GM21526 (cell line): ENCODE data around the gene SPN.
"Not testable (repeated sequence)": the region's sequence is repeated elsewhere in the genome, so short reads cannot be mapped to it uniquely, and the experiment has no call there.

ENCODE experiments used
- ATAC-seq: cut with Tn5 transposase; IDR thresholded peaks from one replicate; pipeline ENCODE4 v1.9.1; 2021; ENCODE audit warnings: moderate library complexity; ENCODE audit not compliant: unreplicated experiment, low FRiP score

The SPN gene

DNA sequence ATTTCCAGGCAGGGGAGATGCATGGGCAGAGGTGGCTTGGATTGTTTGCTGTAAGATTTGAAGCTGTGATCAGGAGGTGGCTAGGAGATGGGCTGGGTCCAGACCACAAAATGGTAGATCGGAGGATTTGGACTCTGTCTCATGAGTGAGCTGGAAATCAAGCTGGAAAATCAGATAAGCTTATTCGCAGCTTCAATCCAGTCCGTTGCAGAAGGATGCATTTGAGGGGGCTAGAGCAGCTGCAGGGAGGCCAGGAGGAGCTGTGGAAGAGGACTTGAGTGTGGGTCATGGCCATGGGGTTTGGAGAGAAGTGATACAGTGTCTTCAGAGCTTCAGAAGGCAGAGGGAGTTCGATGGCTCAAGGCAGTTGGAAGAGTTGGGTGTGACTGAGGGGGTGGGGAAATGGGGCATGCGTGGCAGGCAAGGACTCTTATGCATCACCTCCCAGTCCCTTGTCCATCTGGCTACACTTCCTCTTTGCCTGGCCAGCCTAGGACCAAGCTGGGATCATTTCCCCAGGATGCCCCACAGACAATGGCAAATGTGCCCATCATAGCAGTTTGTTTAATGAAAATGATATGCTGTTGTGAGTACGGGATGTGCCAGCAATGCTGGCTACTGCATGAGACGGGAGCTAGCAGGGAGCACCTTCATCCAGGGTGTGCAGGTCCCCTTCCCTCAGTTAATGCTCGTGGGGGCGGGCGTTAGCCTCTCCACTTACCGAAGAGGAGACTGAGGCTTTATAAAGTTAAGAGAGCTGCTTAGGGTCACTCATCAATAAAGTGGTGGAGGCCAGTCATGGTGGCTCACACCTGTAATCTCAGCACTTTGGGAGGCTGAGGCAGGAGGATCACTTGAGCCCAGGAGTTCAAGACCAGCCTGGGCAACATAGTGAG is 36.5 kb downstream of the SPN start:
- ATAC-seq: no peak

DNA sequence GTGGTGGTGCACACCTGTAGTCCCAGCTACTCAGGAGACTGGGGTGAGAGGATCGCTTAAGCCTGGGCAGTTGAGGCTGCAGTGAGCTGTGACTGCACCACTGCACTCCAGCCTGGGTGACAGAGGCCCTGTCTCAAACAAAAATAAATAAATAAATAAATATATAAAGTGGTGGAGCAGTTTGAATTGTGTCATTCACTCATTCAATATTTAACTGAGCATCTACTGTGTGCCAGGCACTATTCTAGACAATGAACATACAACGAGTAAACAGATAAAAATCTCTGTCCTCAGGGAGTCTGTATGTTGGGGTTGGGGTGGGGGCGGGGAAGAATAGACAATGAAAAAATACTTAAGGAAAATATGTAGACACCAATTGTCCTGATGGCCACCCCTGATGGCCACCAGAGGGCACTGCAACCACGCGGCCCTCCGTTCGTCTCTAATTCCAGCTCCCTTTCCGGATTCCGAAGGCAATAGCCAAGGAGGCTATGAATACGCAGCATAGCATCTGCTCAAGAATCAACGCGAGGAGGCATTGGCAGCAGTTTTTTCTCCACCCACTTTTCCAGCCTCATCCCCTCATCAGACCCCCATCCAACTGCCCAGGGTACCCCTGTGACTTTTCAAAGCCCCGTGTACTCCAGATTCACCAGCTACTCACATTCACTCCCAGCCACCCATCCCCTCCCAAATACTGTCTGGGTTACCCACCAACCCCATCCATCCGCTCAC is 37.4 kb downstream of the SPN start:
- ATAC-seq: no peak

DNA sequence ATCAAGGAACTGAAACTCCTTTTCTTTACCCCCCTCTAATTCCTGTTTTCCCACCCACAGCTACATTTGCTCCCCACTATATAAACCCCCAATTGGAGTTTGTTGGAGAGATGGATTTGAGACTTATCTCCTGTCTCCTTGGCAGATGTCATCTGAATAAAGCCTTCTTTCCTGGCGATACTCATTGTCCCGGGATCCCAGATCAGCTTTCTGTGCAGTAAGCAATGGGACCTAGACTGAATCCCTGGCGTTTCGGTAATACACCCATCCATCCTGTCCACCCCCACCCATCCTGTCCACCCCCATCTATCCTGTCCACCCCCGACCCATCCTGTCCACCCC is 38.1 kb downstream of the SPN start:
- ATAC-seq: no peak

DNA sequence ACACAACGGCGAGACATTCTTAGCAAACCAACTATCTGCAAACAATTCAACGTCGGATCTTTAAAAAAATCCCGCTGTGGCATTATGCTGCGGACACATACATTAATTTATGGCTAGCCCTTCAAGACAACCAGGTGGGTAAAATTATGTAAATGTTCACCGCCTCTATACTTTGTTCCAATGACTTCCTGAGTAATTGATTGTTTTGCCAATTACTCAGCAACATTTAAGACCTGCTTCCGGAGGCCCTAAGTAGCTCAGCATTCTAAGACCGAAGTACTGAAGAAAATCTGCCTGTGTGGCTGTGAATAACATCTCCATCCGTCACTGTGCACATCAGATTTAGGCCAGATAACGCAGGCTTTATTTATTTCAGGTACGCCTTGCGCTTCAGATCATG is 39.2 kb downstream of the SPN start:
- no peak for ATAC-seq

DNA sequence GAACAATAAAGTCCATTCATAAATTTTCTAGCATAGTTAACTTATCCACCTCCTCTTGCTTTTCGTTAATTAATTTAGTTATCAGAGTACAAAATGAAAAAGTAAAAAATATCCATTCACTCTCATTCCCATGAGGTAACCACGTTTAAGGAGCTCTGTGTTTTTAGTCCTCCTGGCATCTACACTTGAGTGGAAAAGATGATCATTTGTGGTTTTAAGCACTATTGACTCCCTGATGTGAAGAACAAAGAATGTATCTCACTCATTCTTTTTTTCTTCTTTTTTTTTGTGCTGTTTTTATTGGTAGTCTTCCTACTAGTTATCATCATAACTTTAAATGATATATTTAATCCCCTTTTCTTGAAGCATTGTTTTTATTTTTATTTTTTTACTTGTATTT is 42.0 kb downstream of the SPN start:
- ATAC-seq: no peak

DNA sequence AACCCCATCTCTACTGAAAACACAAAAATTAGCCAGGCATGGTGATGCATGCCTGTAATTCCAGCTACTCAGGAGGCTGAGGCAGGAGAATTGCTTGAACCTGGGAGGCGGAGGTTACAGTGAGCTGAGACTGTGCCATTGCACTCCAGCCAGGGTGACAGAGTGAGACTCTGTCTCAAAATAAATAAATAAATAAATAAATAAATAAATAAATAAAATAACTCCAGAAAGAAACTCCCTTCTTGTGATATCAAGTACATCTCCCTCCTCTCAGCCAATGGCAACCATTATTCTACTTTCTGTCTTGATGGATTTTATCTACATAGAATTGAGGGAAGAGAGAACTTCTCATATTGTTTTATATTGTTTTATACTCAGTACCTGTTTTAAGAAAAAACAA is 44.1 kb downstream of the SPN start:
- not testable (repeated sequence) for ATAC-seq

DNA sequence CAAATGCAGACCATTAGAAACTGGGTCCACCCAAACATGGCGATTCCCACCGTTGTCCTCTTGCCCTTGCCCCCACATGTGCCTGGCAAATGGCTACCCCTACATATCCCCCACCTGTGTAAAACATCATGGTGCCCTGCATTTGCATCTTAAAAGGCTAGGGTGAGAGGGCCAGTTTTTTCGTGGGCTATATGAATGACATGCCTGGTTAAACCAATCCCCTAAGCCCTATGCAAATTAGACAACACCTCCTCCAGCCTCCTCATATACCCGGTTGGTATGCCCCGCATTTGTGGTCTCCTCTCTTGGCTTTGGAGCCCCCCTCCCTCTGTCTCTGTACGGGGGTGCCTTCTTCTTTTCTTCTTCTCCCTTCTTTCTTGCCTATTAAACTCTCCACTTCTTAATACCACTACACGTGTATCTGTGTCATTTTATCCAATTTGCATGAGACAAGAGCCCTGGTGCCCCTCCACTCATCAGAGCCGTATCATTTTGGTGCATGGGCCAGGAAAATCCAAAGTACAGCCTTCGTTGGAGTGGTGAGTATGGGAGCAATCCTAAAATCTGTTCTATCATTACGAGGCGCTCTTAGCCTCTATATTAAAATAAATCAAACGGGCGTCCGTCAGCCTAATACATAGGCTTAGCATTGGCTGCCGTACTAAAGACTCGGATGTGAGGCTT is 46.0 kb downstream of the SPN start:
- ATAC-seq: no peak

DNA sequence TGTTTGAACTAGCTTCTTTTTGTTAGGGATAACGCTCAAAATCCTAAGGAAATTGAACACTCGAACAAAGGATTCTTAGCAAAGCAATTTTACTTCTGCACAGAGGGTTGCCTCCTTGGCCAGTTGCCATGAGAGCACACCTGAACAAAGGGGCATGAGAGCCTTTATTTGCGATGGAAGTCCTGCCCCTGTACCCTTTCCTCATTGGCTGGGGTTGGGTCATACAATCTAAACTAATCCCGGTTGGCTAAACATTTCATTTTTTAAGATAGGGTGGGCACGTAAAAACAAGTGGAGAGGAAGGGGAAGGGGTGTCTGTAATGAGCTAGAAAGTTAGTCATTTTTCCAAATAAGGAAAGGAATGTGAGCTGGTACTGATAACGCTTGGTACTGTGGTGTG is 46.6 kb downstream of the SPN start:
- not testable (repeated sequence) for ATAC-seq

DNA sequence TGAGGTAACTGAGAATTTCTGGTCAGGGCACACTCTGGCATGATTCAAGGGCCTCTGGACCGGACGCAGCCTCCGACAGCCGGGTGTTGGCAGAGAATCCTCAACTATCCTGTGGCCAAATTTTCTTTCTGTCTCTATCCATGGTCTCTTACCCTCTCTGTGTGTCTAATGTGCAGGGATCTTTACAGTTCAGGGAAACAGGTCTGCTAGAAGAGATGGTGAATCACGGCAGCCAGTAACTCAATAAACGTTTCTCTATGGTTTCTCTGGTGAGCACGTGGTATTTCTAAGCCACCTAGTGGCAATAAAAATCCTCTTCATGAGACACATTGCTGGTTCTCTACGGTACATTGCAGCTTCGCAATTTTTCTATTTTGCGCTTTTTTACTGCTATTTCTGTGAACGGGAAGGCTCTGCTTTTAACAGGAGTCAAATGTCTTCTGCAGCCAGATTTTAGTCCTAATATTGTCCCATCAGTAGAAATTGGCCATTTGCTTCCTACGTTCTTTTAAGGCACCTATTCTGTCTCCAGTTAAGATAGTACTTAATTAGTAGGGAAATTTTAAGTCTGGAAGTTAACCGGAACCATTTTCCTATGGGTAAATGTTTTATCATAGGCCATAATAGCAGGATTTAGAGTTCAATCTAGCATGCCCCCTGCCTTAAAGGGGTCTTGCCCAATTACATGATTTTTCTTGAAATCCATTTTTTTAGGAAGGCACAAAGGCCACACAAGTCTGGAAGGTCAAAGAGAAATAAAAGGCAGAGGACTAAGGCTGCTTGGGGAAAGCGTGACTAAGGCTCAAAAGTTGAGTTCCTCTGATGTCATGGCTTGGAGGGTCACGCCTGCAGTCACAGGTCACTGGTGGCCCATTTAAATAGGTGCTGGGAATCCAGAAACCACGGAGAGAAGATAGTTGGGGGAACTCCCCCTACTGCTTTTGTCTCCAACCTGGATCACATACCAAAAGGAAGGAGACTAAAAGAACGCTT is 47.5 kb downstream of the SPN start:
- ATAC-seq: no peak

DNA sequence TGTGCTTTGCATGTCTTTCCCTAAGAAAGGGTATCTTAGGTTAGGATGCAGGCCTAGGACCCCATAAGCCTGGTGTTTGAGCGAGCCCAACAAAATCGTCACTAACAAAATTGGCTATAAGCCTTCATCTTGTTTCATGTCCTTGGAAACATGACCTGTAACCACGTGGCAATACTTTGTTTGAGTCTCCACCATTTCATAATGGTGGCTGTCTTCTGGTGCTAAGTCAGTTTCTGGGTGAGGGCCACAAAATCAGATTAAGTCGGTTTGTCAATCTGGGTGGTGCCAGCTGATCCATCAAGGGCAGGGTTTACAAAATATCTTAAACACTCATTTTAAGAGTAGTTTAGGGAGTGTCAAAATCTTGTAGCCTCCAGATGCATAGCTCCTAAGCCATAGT is 49.8 kb downstream of the SPN start:
- no peak for ATAC-seq

DNA sequence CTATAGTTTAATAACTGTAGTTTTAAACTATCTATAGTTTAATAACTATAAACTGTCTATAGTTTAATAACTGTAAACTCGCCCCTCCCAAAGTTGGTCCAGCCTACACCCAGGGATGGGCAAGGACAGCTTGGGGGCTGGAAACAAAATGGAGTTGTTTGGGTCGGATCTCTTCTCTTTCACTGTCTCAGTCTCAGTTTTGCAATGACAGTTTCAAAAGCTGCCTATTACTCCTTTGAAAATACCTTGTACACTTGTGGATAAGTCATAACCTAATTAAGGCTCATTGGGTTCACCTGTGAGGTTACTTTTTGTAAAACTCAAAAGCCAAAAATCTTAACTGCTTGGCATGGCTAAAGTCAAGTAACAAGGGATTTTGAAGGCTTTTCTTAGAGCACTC is 51.3 kb downstream of the SPN start:
- ATAC-seq: no peak

DNA sequence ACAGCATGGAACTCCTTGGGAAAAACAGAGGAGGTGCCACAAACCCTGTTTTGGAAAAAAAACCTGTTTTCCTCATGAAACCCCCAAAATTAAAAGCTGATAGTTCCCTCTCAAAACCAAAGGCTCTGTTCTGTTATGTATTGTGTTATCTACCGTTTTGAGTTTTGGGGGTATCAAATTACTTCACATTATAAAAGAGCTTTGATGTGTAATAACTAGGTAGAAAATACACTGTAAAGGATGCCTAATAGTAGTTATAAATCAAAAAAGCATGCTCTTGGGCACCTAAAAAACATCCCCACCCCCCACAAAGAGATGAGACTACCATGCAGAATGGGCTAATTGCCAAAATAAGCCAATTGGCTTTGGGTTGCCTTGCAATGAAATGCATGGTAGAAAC is 51.9 kb downstream of the SPN start:
- ATAC-seq: no peak

DNA sequence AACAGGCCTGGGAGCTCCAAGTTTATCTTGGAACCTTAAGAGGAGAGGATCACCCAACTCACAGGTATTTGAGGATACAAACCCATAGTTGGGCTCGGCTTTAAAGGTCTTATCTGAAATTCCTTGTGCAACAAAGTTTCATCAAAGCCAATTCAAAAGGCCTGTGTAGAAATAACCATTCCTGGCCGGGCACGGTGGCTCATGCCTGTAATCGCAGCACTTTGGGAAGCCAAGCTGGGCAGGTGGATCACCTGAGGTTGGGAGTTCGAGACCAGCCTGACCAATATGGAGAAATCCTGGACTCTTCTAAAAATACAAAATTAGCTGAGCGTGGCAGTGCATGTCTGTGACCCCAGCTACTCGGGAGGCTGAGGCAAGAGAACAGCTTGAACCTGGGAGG is 54.1 kb downstream of the SPN start:
- ATAC-seq: no peak

DNA sequence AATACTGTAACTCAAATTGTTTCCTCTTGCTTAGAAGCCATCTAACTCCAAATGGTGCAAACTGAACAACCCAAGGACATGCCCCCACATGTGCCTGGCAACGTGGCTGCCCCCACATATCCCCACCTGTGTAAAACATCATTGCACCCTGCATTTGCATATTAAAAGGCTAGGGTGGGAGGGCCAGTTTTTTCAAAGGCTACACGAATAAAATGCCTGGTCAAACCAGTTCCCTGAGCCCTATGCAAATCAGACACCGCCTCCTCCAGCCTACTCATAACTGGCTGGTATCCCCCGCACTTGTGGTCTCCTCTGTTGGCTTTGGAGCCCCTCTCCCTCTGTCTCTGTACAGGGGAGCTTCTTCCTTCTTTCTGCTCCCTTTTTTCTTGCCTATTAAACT is 56.0 kb downstream of the SPN start:
- ATAC-seq: no peak
